Stomach smooth muscle (tissue), 2 donors: Measurements from ENCODE around the gene STARD5.

Experiments used
- H3K27ac ChIP-seq: one replicate; pipeline ENCODE4 v1.7.0; 2013; ENCODE audit warnings: mild to moderate bottlenecking, low read length, inconsistent platforms
- H3K27me3 ChIP-seq, 2 donors: one replicate each; pipeline ENCODE4 v1.7.0; 2013; ENCODE audit warnings: low read length in 2 of 2; ENCODE audit not compliant: insufficient read depth in 2 of 2, control insufficient read depth in 1 of 2
- H3K36me3 ChIP-seq, 2 donors: one replicate each; pipeline ENCODE4 v1.7.0; 2013; ENCODE audit warnings: low read length in 2 of 2; ENCODE audit not compliant: control insufficient read depth in 2 of 2, insufficient read depth in 2 of 2
- H3K4me1 ChIP-seq: one replicate; pipeline ENCODE4 v1.7.0; 2013; ENCODE audit warnings: low read length; ENCODE audit not compliant: control insufficient read depth, insufficient read depth
- H3K4me3 ChIP-seq, 2 donors: one replicate each; pipeline ENCODE4 v1.7.0; 2013; ENCODE audit warnings: low read length in 2 of 2
- H3K9ac ChIP-seq, 2 donors: one replicate each; pipeline ENCODE4 v1.7.0; 2013; ENCODE audit warnings: low read length in 2 of 2, mild to moderate bottlenecking in 1 of 2
- H3K9me3 ChIP-seq, 2 donors: one replicate each; pipeline ENCODE4 v1.7.0; 2013; ENCODE audit warnings: low read length in 2 of 2; ENCODE audit not compliant: control insufficient read depth in 2 of 2
- donor health status: healthy.
- donor health status: Pancreatic carcinoma.

The STARD5 gene

DNA sequence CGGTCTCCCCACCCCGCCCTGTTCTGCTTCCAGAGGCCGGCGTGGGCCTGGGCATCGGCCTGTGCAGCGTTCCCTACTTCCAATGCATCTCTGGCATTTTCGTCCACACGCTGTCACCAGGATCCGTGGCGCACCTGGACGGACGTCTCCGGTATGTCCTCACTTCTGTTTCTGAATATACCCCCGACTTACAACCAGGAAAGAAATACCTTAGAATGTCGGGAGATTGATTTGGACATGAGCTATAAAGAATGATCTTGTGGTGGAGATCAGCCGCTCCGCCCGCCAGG lies 41.4 kb downstream of the STARD5 start:
- H3K36me3 ChIP-seq = peaks cover 0 to 2% of the 10 kb centered on the region in 2 donors
- H3K4me1 ChIP-seq = peaks cover 5% of the 10 kb centered on the region
- H3K9ac ChIP-seq = no peak overlapping the region
- H3K4me3 ChIP-seq = no peak overlapping the region
- H3K27ac ChIP-seq = no peak overlapping the region
- H3K9me3 ChIP-seq = no peaks in the 10 kb centered on the region
- H3K27me3 ChIP-seq = no peaks in the 10 kb centered on the region

- no peak overlapping the region for H3K27ac ChIP-seq
- no peaks in the 10 kb centered on the region for H3K27me3 ChIP-seq
- H3K4me1 ChIP-seq = peaks cover 5% of the 10 kb centered on the region
- no peak overlapping the region for H3K4me3 ChIP-seq
- peaks cover 0 to 3% of the 10 kb centered on the region in 2 donors for H3K9me3 ChIP-seq
- H3K36me3 ChIP-seq = peaks cover 0 to 2% of the 10 kb centered on the region in 2 donors
- H3K9ac ChIP-seq = no peak overlapping the region
Measured at GRCh38 chr15:81281766-81282605, 42.0 kb downstream of the STARD5 start.

DNA sequence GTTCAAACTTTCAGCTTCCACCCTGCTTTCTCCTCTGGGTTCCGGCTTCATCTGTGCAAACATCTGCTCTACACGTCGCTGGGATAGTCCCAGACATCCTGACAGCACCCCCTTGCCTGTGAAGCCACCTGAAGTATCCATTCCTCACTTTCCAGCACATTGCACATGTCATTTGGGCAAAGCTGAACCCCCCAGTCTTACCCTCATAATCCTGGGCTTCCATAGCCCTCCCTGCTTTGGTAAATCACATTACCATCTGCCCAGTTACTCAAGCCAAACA lies 42.5 kb downstream of the STARD5 start:
- Histone ChIP-seq H3K4me1 (peaks cover 5% of the 10 kb centered on the region), H3K27me3 (no peaks in the 10 kb centered on the region), H3K9ac (no peak overlapping the region), H3K9me3 (peaks cover 0 to 3% of the 10 kb centered on the region in 2 donors), H3K4me3 (no peak overlapping the region), H3K36me3 (peaks cover 0 to 2% of the 10 kb centered on the region in 2 donors), H3K27ac (no peak overlapping the region)

DNA sequence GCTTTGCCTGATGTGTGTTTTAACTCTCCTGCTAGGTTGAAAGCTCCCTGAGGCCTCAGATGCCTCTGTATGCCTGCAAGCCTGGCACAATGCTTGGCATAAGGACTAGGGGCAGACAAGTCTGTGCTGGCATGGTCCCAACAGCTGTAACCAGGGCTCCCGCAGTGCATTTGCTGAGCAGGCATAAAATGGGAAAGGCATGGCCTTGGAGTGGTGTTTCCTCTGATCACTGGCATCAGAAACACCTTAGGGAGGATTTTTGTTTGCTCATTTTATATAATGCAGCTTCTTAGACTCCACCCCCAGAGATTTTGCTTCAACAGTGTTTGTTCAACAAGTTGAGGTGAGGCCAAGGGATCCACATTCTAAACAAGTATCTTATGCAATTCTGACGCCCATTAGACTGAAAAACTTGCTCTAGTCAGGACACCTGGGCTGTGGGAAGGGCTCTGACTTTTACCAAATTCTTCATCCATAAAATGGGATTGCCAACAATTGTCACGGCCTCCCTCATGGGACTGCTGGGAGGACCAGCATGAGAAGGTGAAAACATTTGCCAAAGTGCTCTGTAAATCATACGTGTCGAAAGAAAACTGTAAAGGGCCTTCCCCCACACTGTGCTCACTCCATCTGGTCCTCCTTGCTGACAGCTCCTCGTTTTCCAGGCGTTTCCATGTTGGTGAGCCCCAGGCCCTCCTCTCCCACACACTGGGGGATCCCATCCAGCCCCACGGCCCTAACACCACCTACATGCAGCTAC lies 43.1 kb downstream of the STARD5 start:
- Histone ChIP-seq H3K9ac (no peak overlapping the region), H3K27me3 (no peaks in the 10 kb centered on the region), H3K27ac (no peak overlapping the region)

DNA sequence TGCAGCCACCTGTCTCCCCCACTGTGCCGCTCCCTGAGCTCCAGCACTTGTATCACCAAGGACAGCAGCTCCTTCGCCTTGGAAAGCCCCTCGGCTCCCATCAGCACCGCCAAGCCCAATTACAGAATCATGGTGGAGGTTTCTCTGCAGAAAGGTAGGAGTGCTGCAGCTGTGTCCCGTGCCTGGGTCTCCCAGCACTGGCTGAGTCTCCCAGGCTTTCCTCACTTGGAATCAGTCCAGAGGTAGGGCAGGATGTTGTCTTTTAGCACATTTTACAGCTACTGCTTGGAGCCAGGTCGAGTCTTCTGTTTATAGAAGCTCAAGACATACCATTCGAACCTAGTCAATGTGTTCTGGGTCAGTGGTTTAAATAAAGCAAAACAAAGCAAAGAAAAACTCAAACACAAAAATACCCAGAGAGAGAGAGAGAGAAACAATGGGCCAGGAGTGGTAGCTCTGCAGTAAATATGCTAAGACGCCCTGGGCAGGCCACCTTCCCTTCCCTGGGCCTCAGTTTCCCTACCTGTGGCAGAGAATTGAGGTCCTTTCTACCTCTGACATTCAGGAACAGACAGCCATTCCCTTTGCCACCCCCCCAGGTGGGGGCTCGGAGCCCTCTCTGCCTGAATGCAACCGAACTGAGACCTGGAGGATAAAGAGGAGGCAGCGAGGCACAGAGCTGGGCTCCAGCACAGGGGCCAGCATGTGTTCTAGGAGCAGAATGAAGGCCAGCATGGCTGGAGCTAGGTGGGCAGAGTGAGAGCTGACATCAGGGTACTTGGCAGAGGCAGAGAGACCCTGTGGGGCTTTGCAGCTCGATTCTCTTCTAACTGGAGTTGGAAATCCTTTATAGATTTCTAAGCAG lies 44.1 kb downstream of the STARD5 start:
- Histone ChIP-seq H3K4me3 (no peak overlapping the region), H3K27ac (no peak overlapping the region), H3K9ac (no peak overlapping the region), H3K9me3 (peaks cover 0 to 3% of the 10 kb centered on the region in 2 donors), H3K27me3 (no peaks in the 10 kb centered on the region), H3K4me1 (peaks cover 7% of the 10 kb centered on the region), H3K36me3 (no peaks in the 10 kb centered on the region)

More for the DNA sequence above, 43.1 kb downstream of the STARD5 start:
- Histone ChIP-seq H3K36me3 (peaks cover 0 to 2% of the 10 kb centered on the region in 2 donors), H3K9me3 (peaks cover 0 to 3% of the 10 kb centered on the region in 2 donors), H3K4me3 (no peak overlapping the region), H3K4me1 (peaks cover 5% of the 10 kb centered on the region)

GRCh38 chr15:81278306-81279029 lies 45.5 kb downstream of the STARD5 start:
- Histone ChIP-seq H3K4me3 (no peak overlapping the region), H3K9me3 (peaks cover 0 to 3% of the 10 kb centered on the region in 2 donors), H3K27ac (no peak overlapping the region), H3K36me3 (no peaks in the 10 kb centered on the region), H3K4me1 (peaks cover 8% of the 10 kb centered on the region), H3K27me3 (no peaks in the 10 kb centered on the region), H3K9ac (no peak overlapping the region)

DNA sequence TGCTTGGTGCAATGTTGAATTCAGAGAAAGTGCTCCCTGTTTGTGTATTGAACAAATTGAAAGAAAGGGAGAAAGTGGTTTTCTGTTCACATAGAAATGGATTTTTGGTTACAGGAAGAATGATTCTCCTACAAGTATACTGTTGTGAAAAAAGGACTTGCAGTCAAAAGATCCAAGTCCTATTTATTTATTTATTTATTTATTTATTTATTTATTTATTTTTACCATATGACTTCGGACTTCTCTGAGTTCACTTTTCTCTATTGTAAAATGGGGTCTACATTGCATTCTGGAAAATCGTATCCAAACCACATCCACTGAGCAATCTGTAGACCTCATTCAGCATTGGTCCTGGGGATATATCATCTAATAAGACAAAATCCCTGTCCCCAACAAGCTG lies 46.1 kb downstream of the STARD5 start:
- Histone ChIP-seq H3K27ac (no peak overlapping the region), H3K9me3 (peaks cover 0 to 3% of the 10 kb centered on the region in 2 donors), H3K27me3 (no peaks in the 10 kb centered on the region), H3K4me1 (peaks cover 8% of the 10 kb centered on the region), H3K9ac (no peak overlapping the region), H3K36me3 (no peaks in the 10 kb centered on the region), H3K4me3 (no peak overlapping the region)

DNA sequence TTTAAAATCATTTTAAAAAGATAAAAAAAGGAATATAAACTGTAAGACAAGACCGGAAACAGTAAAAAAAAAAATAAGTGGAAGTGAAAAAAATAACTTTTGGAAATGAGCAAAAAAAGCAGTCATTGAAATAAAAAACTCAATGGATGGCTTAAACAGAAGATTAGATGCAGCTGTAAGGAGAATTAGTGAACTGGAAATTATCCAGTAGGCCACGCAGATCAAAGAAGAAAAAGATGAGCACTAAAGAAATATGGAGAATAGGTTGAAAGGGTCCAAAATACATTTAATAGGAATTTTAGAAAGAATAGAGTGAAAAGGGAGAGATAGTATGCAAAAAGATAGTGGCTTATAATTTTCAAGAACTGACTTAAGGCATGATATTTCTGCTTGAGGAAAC lies 47.0 kb downstream of the STARD5 start:
- no peaks in the 10 kb centered on the region for H3K36me3 ChIP-seq
- peaks cover 0 to 3% of the 10 kb centered on the region in 2 donors for H3K9me3 ChIP-seq
- H3K27me3 ChIP-seq = no peaks in the 10 kb centered on the region
- no peak overlapping the region for H3K27ac ChIP-seq
- no peak overlapping the region for H3K9ac ChIP-seq
- H3K4me3 ChIP-seq = no peak overlapping the region
- H3K4me1 ChIP-seq = peaks cover 8% of the 10 kb centered on the region

DNA sequence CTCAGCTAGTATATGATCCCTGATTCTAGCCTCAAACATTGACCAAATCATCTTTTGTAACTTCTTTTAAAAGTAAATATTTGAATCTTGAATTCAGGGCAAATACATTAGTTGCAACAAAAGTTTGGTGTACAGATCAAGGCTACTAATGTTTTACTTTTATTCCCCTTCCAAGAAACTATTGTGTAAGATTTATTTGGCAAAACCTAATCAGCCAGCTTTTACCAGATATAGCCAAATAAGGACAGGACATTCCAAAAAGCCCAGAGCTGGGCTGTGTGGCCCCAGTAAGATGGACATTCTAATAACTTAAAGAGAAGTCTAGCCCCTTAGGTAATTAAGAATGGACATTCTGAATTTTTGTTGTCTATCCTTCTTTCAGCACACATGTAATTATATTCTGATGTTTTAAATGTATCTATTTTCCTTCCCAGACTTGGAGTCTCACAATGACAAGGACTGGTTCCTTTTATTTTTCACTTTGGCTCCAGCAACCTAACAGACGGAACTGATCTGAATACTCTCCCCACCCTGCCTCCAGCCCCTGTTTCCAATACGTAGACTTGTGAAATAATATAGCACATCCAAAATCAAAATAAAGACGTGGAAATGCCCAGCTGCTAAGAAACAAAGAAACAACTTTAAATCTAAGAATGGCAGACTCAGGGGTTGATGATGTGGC lies 48.1 kb downstream of the STARD5 start:
- Histone ChIP-seq H3K9me3 (peaks cover 0 to 3% of the 10 kb centered on the region in 2 donors), H3K9ac (no peak overlapping the region), H3K27me3 (no peaks in the 10 kb centered on the region), H3K4me3 (no peak overlapping the region), H3K4me1 (peaks cover 11% of the 10 kb centered on the region), H3K36me3 (peaks cover 0 to 2% of the 10 kb centered on the region in 2 donors), H3K27ac (peak overlapping the region; percentile 20)
